Iris pigment epithelial cell (primary cell): ENCODE data around the gene NCAPD3.
"Not testable (repeated sequence)": the region's sequence is repeated elsewhere in the genome, so short reads cannot be mapped to it uniquely, and the experiment has no call there.

Source experiments
- DNase-seq: peaks from one replicate; pipeline ENCODE4 v3.0.0-alpha.2; 2011; ENCODE audit warnings: low read depth

The NCAPD3 gene

GRCh38 chr11:134131628-134132244 lies 92.0 kb downstream of the NCAPD3 start:
- DNase-seq: peak; percentile 17

- DNase-seq: peak; percentile 88
Measured at GRCh38 chr11:134126217-134126822, 97.4 kb downstream of the NCAPD3 start.

GRCh38 chr11:134125507-134125906 lies 98.3 kb downstream of the NCAPD3 start:
- no peak for DNase-seq

GRCh38 chr11:134124660-134125451 lies 98.9 kb downstream of the NCAPD3 start:
- peak; percentile 23 for DNase-seq

GRCh38 chr11:134120921-134121526 lies 102.7 kb downstream of the NCAPD3 start:
- DNase-seq: peak; percentile 45

GRCh38 chr11:134120143-134120850 lies 103.5 kb downstream of the NCAPD3 start:
- peak; percentile 97 for DNase-seq

- peak; percentile 86 for DNase-seq
Measured at GRCh38 chr11:134119094-134119493, 104.7 kb downstream of the NCAPD3 start.

- DNase-seq: peak; percentile 36
Measured at GRCh38 chr11:134118006-134118405, 105.8 kb downstream of the NCAPD3 start.

- no peak for DNase-seq
Measured at GRCh38 chr11:134116210-134116609, 107.6 kb downstream of the NCAPD3 start.

- not testable (repeated sequence) for DNase-seq
Measured at GRCh38 chr11:134113787-134114186, 110.0 kb downstream of the NCAPD3 start.

- no peak for DNase-seq
Measured at GRCh38 chr11:134110252-134110815, 113.4 kb downstream of the NCAPD3 start.
